Activated gamma-delta T cell treated with anti-CD3 and anti-CD28 coated beads, Interleukin-2, amount 50 U/mL, for 16 hours (primary cell): Measurements from ENCODE around the gene TEX13D.

ENCODE experiments used
- DNase-seq: peaks from one replicate; pipeline ENCODE4 v3.0.0-alpha.2; 2020; ENCODE audit warnings: low read depth

The TEX13D gene

DNA sequence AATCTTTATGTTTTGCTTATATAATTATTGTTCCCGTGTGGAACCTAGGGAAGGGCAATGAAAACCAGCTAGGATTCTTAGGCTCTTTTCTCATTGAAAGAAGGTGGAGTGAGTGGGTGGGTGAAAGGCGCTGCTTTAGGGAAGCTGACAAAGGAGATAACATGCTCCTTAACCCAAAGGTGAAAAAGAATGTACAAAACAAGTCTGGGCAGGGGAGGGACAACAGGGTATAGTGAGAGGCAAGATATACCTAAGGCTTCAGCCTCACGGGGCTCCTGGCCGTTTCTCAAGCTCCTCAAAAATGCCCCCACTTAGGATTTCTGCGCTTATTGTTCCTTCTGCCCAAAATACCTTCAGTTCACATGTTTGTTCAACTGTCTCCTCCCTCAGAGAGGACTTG lies 15.7 kb downstream of the TEX13D start:
- no peak for DNase-seq

DNA sequence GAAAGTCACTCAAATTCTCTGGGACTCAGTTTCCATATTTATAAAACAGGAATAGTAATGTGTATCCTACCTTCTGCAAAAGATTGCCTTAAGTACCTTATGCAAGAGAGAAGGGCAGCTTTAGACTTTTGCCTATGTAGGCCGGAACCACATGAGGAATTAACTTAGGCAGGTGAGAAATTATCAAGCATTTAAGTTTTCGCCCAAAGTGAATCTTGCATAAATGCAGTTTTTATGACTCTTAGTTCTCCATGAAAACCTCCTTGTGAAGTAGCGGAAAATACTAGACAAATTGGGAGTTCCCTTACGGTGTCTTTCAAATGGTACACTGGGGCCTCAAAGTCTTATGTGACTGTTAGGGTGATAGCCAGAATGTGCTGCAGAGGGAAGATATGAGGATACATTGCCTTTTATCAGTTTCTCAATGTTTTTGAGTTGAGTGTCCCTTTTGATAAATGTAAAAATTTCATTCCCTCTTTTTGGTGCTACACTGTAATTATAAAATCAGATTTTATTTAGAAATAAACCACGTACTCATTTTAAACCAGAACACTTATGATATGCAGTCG lies 16.5 kb downstream of the TEX13D start:
- DNase-seq: no peak

GRCh38 chrX:124354648-124355047 lies 22.2 kb downstream of the TEX13D start:
- no peak for DNase-seq

DNA sequence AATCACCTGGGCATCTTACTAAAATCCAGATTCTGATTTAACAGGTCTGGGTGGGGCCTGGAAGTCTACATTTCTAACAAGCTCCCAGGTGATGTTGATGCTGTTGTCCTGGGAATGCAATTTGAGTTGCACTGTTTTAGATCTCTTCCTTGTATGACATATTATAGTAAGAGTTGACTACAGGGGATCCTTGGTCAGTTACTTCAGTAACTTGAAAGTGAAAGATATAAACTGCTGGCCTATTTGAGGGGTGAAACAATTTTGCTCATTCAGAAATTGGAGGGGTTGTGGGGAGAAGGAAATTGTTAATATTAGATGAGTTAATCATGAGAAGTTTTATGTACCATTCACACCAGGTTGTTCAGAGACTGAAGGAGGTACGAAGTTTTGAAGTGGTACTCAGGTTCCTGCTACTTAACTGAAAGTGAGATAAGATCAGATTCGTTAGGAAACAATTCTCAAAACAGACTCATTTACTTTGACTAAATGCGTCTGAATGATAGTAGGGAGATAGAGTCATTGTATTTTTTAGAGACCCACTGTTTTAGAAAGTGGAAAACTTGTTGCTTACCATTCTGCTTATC lies 26.4 kb downstream of the TEX13D start:
- no peak for DNase-seq

GRCh38 chrX:124362072-124362471 lies 29.6 kb downstream of the TEX13D start:
- no peak for DNase-seq

DNA sequence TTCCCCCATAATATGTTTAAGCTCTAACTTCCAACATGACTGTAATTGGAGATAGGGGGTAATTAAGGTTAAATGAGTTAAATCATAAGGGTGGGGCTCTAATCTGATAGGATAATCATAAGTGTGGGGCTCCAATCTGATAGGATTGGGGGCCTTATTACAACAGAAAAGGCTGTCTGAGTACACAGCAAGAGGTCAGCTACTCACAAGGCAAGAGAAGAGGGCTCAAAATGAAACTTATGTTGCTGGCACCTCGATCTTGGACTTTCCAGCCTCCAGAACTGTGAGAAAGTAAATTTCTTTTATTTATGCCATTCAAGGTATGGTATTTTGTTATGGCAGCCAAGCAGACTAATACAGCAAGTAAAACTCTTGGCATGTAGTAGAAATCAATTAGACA lies 30.3 kb downstream of the TEX13D start:
- no peak for DNase-seq

DNA sequence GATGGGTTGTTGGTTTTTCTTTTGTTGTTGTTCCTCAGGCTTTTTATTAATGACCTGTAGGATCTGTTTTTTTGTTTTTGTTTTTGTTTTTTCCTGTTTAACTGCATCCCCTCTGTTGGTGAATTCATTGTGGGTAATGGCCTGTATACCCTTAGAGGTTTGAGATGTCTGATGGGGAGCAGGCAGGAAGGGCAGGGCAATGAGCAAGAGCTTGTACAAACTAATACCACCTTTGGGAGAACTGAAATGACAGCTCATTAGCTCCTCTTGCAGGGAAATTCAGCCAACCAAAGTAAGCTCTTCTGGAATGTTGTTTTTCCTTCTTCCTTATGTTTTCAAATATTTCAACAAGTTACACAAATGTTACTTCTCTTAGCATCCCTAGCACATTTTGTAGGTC lies 37.3 kb downstream of the TEX13D start:
- DNase-seq: no peak

GRCh38 chrX:124373348-124373747 lies 40.9 kb downstream of the TEX13D start:
- no peak for DNase-seq

DNA sequence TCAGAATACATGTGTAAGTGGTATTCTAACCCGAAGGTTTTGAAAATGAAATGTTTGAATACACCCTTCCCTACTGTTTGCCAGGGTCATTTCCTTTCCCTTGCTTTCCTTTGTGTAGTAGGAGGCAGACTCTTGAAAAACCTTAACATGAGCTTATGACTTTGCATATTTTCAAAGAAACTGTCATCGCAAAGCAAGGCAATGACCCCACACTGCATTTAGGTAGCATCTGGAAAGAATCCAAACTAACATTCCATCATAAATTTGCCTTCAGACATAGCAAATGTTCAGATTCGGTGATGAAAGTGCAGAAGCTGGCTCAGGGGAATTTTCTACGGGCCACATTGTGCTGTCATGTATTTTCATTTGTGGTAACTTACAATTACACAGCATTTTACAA lies 46.2 kb downstream of the TEX13D start:
- DNase-seq: no peak

DNA sequence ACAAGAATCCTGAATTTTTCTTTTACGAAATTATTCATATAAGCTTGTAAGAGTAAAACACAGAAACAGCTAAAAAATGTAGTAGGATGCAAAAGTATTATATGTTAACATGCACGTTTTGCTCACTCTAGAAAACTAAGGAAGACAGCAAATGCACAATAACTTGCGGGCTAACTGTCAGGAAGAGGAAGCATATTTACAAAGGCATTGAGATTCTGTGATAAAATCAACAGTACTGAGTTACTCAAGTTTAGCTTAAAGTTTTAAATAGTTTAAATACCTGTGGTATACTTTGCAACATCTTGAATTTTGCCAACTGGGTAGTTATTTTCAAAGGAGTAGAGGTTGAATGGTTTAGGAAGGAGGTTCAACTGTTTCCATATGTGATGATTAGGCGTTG lies 50.9 kb downstream of the TEX13D start:
- no peak for DNase-seq

DNA sequence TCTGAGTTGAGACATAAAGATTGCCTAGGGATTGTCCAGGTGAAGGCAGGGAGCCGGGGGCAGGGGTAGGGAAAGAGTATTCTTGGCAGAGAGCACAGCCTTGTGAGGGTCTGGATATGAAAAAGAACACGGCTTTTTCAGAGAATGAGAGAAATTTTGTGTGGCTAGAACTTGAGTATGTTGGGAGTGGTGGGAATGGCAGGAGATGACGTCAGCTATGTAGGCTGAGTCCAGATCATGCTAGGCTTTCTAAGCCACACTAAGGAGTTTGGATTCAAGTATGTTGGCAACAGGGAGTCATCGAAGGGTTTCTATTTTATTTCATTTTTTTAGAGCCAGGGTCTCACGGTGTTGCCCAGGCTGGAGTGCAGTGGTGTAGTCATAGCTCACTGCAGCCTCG lies 53.9 kb downstream of the TEX13D start:
- no peak for DNase-seq
